Measurements from ENCODE around the gene LRRC73.
"Not testable (repeated sequence)": the region's sequence is repeated elsewhere in the genome, so short reads cannot be mapped to it uniquely, and the experiment has no call there.

The LRRC73 gene

DNA sequence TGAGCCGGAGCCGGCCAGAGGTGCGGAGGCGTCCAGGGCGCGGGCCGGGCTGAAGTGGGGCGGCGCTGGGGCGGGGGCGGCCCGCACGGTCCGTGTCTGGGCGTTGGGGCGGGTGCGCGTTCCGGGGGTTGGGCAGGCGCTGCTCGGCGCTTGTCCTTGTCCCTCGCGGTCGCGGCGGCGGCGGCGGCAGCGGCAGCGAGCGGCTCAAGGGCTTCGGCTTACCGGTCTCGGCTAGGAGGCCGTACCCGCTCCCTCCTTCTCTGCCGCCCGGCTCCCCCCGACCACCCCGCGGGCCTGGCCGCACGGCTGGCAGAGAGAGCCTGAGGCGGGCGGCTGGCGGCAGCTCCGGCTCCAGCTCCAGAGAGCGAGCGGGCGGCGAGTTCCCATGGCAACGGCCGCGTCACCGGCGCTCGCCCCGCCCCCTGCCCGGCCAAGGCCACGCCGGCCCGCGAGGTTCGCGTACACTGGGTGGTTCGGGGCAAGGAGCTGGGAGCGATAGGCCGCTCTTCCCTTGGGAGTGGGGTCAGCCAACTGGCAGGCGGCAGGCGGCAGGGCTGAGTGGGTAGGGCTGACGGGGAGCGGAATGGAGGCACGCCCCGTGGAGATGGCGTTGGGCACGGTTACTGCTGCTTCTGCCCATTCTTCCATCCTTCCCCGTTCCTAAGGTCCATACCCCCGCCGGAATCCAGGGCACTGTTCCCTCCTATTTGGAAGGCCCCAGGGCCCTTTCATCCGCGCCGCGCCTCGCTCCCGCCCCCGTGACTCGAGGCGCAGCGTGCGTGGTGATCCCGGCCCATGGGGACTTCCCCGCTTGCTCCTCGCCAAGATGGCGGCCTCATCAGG, at the start of gene LRRC73:
TSS of gene LRRC73 (minus strand) at position 363 of the 843 bp plus-strand sequence. CDS start 561 bp downstream, outside the sequence.
- peak; percentile 84 for DNase-seq (ENCODE audit: low spot score)

DNA sequence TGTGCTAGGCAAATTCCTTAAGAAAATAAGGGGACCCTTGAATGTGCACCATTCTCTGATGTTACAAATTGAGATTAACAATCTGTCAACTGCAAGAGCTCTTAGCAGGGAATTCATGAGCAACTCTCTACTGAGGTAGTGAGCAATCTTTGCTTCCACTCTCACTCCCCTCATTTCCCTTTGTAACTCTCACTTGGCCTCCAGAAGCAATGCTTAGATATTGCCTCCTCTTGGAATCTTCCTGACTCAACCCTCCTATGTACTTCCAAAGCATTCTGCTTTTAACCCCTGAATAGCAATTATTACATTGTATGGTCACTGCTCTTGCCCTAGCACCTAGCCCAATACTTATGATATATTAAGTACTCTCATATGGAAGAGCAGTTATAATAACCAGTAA, 49.2 kb upstream of the LRRC73 start:
- DNase-seq (ENCODE audit: low spot score) = no peak

DNA sequence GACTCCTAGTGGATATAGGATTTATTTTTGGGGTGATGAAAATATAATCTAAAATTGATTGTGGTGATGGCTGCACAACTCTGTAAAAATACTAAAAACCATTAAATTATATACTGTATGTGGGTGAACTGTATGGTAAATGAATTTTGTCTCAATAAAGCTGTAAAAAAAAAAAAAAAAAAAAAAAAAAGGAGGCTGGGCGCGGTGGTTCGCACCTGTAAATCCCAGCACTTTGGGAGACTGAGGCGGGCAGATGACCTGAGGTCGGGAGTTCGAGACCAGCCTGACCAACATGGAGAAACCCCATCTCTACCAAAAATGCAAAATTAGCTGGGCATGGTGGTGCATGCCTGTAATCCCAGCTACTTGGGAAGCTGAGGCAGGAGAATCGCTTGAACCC, 47.5 kb upstream of the LRRC73 start:
- DNase-seq (ENCODE audit: low spot score) = not testable (repeated sequence)

- no peak for DNase-seq (ENCODE audit: low spot score)
Measured at GRCh38 chr6:43547222-43547621, 37.1 kb upstream of the LRRC73 start.

DNA sequence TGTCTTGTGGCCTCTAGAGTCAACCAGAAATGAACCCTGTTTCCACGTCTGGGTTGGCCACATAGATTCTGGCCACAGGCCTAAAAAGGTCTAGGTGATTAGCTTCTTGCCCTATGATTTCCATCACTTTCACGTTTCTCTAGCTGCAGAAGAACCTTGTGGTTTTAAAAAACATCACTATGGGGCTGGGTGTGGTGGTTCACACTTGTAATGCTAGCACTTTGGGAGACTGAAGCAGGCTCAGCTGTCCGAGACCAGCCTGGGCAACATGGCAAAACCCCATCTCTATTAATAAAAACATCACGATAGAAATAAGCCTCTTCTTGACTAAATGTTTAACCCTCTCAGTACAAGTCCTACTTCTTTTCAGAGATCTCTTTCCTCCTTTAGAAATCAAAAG, 34.3 kb upstream of the LRRC73 start:
- no peak for DNase-seq (ENCODE audit: low spot score)

GRCh38 chr6:43541774-43542471, 31.8 kb upstream of the LRRC73 start:
- DNase-seq (ENCODE audit: low spot score) = no peak

GRCh38 chr6:43540507-43540906, 30.4 kb upstream of the LRRC73 start:
- DNase-seq (ENCODE audit: low spot score) = no peak

DNA sequence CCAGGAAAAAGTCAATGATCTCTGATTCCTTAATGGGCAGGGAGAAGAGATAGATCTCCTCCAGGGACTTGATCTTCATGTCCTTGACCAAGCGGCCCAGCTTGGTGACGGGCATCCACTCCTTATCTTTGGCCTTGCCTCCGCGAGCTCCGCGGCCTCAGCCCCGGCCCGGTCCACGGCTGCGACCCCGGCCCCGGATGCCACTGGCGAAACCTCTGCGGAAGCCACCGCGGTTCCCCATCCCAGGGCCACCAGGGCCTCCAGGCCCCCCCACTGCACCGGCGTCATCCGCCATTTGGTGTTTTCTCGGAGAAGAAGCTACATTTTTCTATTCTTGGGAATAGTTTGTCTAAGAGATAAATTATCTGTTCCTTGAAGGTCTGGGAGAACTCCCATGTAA, 29.3 kb upstream of the LRRC73 start:
- not testable (repeated sequence) for DNase-seq (ENCODE audit: low spot score)

GRCh38 chr6:43538986-43539385, 28.8 kb upstream of the LRRC73 start:
- not testable (repeated sequence) for DNase-seq (ENCODE audit: low spot score)

DNA sequence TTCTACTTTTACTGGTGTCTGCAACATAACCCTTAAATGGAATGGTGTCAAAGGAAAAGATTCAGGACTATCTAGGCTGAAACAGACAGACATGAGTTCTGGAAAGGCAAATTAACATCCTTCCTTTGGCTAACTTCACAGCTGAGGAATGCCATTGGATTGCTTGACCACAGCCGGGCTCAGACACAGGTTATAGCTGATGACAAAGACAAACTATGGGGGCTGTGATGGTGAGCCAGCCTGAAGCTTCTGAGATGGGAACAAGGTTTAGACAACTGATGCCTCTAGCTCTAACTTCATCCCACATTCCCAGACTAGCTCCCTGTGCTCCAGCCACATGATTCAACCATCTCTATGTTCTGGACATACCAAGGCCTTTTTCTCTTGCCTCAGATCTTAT, 22.1 kb upstream of the LRRC73 start:
- no peak for DNase-seq (ENCODE audit: low spot score)

DNA sequence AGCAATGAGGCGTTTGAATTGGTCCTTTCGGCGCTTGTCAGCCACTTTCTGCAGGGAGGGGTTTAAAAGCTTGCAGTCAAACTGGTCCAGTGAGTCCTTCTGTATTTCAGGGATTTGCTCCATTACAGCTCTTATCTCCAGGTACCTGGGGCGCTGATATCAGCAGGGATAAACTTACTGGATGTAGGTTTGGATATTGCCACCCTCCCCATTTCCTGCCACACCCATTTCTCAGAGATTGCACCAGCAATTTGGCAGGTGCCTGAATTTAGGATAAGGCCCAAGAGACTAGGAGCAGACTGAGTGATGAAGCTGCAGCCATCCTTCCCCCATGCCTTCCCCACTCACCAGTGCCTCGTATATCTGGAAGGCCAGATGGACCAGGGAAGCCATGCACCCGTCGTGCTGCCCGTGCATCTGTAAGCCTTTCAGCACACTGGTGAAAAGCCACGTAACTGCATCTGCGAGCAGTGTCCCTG, 14.4 kb upstream of the LRRC73 start:
- no peak for DNase-seq (ENCODE audit: low spot score)

- no peak for DNase-seq (ENCODE audit: low spot score)
Measured at GRCh38 chr6:43523284-43523683, 13.1 kb upstream of the LRRC73 start.

DNA sequence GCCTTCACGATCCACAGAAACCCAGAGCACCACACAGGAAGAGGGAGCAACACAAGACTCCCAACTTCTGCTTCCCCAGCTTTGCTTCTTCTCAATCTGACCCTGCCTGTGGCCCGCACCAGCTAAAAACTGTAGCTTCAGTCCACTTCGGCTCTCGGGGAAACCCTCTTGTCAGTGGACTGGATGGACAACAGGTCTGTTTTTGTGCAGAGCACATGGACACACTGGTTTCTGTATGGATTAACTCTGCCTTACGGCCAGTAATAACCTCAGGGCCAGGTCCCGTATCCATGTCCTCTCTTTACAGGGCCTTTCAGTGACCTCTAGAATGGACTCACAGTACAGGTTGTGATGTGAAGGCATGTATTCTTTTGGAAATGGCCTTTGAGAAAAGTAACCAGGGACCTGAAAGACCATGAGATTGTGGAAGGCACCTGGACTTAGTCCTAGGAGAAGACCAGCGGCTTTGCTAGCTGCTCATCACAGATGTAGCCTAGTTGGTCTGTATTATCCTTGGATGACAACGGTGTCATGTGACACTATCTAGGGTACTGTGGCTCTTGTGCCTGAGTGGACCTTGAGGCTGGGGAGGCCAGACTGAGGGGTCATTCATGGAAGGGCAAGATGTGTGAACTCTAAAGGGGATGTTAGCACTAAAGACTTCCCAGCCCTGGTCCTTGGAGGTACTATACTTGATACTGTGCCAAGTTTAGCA, 12.6 kb upstream of the LRRC73 start:
- DNase-seq (ENCODE audit: low spot score) = no peak

DNA sequence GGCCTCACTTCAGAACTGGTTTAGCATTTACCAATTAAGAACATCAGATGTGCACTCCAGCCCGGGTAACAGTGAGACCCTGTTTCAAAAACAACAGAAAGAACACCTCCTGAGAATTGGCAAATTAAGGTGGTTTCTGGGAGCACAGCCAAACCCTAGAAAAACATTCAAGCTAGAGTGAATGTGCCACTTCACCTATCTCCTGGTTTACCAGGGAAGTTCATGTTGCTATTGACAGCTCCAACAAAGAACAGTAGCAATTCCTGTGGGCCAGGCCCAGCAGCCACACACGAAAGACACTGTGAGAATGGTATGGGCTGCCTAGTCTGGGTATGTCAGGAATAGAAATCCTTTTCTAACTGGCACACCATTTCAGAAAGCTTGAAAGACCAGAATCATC, 11.7 kb upstream of the LRRC73 start:
- DNase-seq (ENCODE audit: low spot score) = no peak

DNA sequence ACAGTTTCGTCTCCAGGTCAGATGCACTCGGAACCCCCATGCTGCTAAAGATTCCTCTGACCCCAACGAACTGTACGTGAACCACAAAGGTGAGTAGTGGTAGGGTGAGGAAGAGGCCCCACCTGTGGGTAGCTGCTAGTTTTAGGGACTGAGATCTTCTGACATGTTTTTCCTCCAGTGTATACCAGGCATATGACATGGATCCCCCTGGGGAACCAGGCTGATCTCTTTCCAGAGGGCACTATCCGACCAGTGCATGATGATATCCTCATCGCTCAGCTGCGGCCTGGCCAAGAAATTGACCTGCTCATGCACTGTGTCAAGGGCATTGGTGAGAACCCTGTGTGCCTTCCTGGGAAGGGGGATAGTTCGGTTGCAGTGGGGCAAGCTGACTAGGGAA, 10.0 kb upstream of the LRRC73 start:
- no peak for DNase-seq (ENCODE audit: low spot score)

GRCh38 chr6:43517505-43518357, 7.6 kb upstream of the LRRC73 start:
- peak; percentile 46 for DNase-seq (ENCODE audit: low spot score)

DNA sequence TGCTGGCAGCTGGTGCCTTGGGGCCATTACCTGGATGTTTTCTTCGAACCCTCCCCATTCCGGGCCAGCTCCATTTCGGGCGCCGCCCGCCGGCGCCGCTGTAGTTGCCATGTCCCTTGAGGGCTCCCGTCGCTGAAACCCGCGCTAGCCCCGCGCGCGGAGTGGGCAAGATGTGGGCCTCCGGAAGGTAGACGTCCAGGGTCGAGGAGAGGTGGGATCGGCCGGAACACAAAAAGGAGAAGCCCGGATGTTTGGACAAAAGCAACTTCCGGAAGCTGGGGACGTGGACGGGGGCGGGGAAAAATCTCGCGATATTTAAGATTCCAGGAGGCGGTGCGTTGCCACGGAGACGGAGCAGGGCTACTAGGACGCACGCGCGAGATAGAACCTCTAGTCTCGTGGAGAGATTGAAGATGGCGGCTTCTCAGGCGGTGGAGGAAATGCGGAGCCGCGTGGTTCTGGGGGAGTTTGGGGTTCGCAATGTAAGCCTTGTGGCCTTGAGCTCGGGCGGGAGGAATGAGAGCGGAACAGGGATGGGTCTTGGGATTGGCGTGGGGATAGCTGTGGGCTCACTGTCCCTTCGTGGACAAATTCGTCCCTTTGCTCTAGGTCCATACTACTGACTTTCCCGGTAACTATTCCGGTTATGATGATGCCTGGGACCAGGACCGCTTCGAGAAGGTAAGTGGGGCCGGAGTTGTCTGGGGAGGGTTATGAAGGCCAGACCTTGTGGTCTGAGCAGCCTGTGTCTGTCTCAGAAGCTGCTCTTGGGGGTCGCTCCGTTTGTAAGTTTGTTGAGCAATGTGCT, 6.8 kb upstream of the LRRC73 start, which contains the start of the genes POLR1C and YIPF3:
TSS of gene POLR1C (plus strand) at position 393 of the 808 bp plus-strand sequence. CDS start at position 414, 21 bp downstream.
TSS of gene YIPF3 (minus strand) at position 230 of the 808 bp plus-strand sequence. CDS start at position 111, 119 bp downstream.
- peak; percentile 98 for DNase-seq (ENCODE audit: low spot score)

GRCh38 chr6:43516367-43516696, 6.2 kb upstream of the LRRC73 start:
- DNase-seq (ENCODE audit: low spot score) = no peak

- no peak for DNase-seq (ENCODE audit: low spot score)
Measured at GRCh38 chr6:43515808-43516207, 5.7 kb upstream of the LRRC73 start.

DNA sequence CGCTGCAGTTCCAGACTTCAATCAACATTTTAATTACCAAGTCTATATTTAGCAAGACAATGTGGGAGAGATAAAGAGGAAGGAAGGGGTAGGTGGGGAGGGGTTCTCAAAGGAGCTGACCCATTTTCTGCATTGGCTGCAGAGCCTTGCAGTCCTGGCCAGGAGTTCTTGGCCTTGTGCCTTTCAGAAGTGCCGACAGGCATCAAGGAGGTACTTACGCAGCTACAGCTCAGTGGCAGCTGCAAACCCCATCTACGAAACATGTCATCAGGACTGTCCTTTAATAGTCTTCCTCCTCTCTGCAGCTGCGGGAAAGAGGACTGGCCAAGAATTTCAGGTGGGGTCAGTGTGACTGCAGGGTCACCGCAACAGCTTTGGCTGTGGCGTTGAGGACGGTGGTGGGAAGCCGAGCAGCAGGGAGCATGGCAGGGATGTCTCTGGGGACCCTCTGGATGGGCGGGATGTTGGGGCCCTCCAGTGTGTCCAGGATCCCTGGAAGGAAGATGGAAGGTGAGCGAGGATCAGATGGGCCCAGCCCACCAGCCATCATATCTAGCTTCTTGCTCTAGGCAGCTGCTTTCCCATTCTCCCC, 1.8 kb upstream of the LRRC73 start:
- no peak for DNase-seq (ENCODE audit: low spot score)

All from RKO (cell line).